B cell (primary cell): ENCODE data around the gene KCNH8. TPM values are rescaled to one million over a fixed set of nuclear protein-coding genes. Genes with fewer than 3 reads are reported as not detected.

Source experiments
- ATAC-seq: fragments of 200-7000 bp; cut with Tn5 transposase; one replicate; pipeline ENCODE4 v1.10.0; 2021; ENCODE audit warnings: low read depth, mild to moderate bottlenecking, moderate number of reproducible peaks, moderate library complexity
- CTCF ChIA-PET: fragments of 350-600 bp; sonication (Branson Sonifier 250); formaldehyde crosslinking; loops from one replicate; lab custom pipeline; 2021; ENCODE audit warnings: antibody characterized with exemption, inconsistent platforms; lab: Charles Lee
- POLR2A ChIA-PET: fragments of 350-600 bp; sonication (Branson Sonifier 250); formaldehyde crosslinking; loops from one replicate; lab custom pipeline; 2021; ENCODE audit warnings: antibody characterized with exemption; lab: Charles Lee
- DNase-seq: peaks from one replicate; pipeline ENCODE4 v3.0.0; 2013
- H2AFZ ChIP-seq: 2 replicates; pipeline ENCODE4 v1.6.1; 2012; ENCODE audit warnings: mild to moderate bottlenecking, low read depth, low read length; ENCODE audit not compliant: insufficient read depth, poor library complexity, severe bottlenecking
- H3K27ac ChIP-seq, 2 donors: 1 replicate in 1 of 2; 2 replicates in 1 of 2; pipeline ENCODE4 v1.5.1; 2012 to 2013; ENCODE audit warnings: low read length in 2 of 2, mild to moderate bottlenecking in 2 of 2, moderate library complexity in 1 of 2
- H3K27me3 ChIP-seq, 4 experiments: fragments of 200-600 bp in 1 of 4; sonication (generic) in 1 of 4; replicated peaks in 1 of 4; 1 replicate in 2 of 4; 2 replicates in 2 of 4; pipeline versions ENCODE4 v1.6.1 to v1.7.0; 2013 to 2016; ENCODE audit warnings: low read length in 3 of 4, mild to moderate bottlenecking in 2 of 4, mixed read lengths in 1 of 4, moderate library complexity in 1 of 4; ENCODE audit not compliant: insufficient read depth in 4 of 4, control insufficient read depth in 3 of 4; ENCODE audit errors: control extremely low read depth in 1 of 4
- H3K36me3 ChIP-seq, 2 experiments: replicated peaks in 1 of 2; 1 replicate in 1 of 2; 2 replicates in 1 of 2; pipeline versions ENCODE4 v1.6.1 to v1.7.1; 2013; ENCODE audit warnings: low read length in 1 of 2; ENCODE audit not compliant: insufficient read depth in 2 of 2, control insufficient read depth in 1 of 2; ENCODE audit errors: control extremely low read depth in 1 of 2, extremely low read depth in 1 of 2
- H3K4me1 ChIP-seq, 2 donors: fragments of 200-600 bp in 1 of 2; sonication (generic) in 1 of 2; 1 replicate in 1 of 2; 2 replicates in 1 of 2; pipeline versions ENCODE4 v1.5.1 to v1.6.1; 2013 to 2017; ENCODE audit warnings: low read length in 2 of 2; ENCODE audit not compliant: control insufficient read depth in 2 of 2, insufficient read depth in 2 of 2
- H3K4me2 ChIP-seq: replicated peaks from 2 replicates; pipeline ENCODE3; 2012; ENCODE audit warnings: mild to moderate bottlenecking, low read depth, low read length; ENCODE audit not compliant: poor library complexity, severe bottlenecking
- H3K4me3 ChIP-seq, 5 experiments: fragments of 200-600 bp in 1 of 5; sonication (generic) in 1 of 5; 1 replicate in 3 of 5; 2 replicates in 2 of 5; pipeline versions ENCODE4 v1.5.1 to v1.7.0; 2011 to 2016; ENCODE audit warnings: low read length in 4 of 5, mild to moderate bottlenecking in 4 of 5, low read depth in 2 of 5, control low read depth in 1 of 5, moderate library complexity in 1 of 5; ENCODE audit not compliant: insufficient read depth in 1 of 5; ENCODE audit errors: control extremely low read depth in 1 of 5, extremely low read depth in 1 of 5
- H3K79me2 ChIP-seq: fragments of 200-600 bp; sonication (generic); one replicate; pipeline ENCODE4 v1.6.0; 2016; ENCODE audit warnings: low read length; ENCODE audit not compliant: control insufficient read depth, insufficient read depth
- H3K9ac ChIP-seq: fragments of 200-600 bp; sonication (generic); 2 replicates; pipeline ENCODE4 v1.6.1; 2017; ENCODE audit warnings: mild to moderate bottlenecking, low read length, moderate library complexity
- H3K9me3 ChIP-seq, 3 donors: one replicate each; pipeline versions ENCODE4 v1.6.1 to v1.7.1; 2013; ENCODE audit warnings: low read length in 2 of 3; ENCODE audit not compliant: control insufficient read depth in 2 of 3, insufficient read depth in 1 of 3; ENCODE audit errors: control extremely low read depth in 1 of 3
- H4K20me1 ChIP-seq: 2 replicates; pipeline ENCODE4 v1.6.0; 2012; ENCODE audit warnings: mild to moderate bottlenecking, low read length; ENCODE audit not compliant: insufficient read depth, control insufficient read depth, poor library complexity, severe bottlenecking
- H3K27ac Mint-ChIP-seq: one replicate; pipeline ENCODE4 v1.8.0; 2021; ENCODE audit warnings: mixed read lengths
- H3K27me3 Mint-ChIP-seq: one replicate; pipeline ENCODE4 v1.8.0; 2021; ENCODE audit warnings: mixed read lengths
- H3K4me1 Mint-ChIP-seq: one replicate; pipeline ENCODE4 v1.8.0; 2021; ENCODE audit warnings: mixed read lengths
- H3K4me3 Mint-ChIP-seq: one replicate; pipeline ENCODE4 v1.8.0; 2021; ENCODE audit warnings: mixed read lengths
- H3K9me3 Mint-ChIP-seq: one replicate; pipeline ENCODE4 v1.8.0; 2022; ENCODE audit warnings: mixed read lengths; ENCODE audit not compliant: insufficient read depth
- EZH2 ChIP-seq: IDR thresholded peaks from 2 replicates; pipeline ENCODE4 v1.6.1; 2012; ENCODE audit warnings: borderline replicate concordance, low read depth, mild to moderate bottlenecking, moderate library complexity, low read length; ENCODE audit not compliant: insufficient read depth, poor library complexity, severe bottlenecking
- WGBS: methylation state at CpG from one replicate; pipeline ENCODE4 v1.1.5; 2013; ENCODE audit warnings: missing lambda C conversion rate; ENCODE audit not compliant: insufficient coverage; 5-methylcytosine and 5-hydroxymethylcytosine counted together
- intact Hi-C: fragments of 100-400 bp; cut with micrococcal nuclease; formaldehyde crosslinking; loops from one replicate; pipeline ENCODE4 v1.10.0; 2022
- polyA plus RNA-seq: library from polyadenylated mRNA; depleted of rRNA; stranded (reverse); fragments of >200 nt; gene quantifications from 2 replicates; pipeline ENCODE4 v1.2.3, GENCODE V29; 2012
- total RNA-seq, 2 donors: library from RNA; stranded (reverse); fragments of 120-200 nt in 1 of 2; gene quantifications; 1 replicate in 1 of 2; 2 replicates in 1 of 2; pipeline versions ENCODE4 v1.2.3 to v1.2.4, GENCODE V29; 2013 to 2022
- TF ChIP-seq, protein P1 (sequence below): fragments of 200-600 bp; IDR thresholded peaks from one replicate; pipeline ENCODE4 v1.8.0; 2022; ENCODE audit warnings: antibody characterized with exemption, mild to moderate bottlenecking

Gene KCNH8
- total and polyA plus RNA-seq, 2 donors (not counting 1 experiment from before 2014, with no cell fraction given), result 4.0 to 12.7 TPM

DNA sequence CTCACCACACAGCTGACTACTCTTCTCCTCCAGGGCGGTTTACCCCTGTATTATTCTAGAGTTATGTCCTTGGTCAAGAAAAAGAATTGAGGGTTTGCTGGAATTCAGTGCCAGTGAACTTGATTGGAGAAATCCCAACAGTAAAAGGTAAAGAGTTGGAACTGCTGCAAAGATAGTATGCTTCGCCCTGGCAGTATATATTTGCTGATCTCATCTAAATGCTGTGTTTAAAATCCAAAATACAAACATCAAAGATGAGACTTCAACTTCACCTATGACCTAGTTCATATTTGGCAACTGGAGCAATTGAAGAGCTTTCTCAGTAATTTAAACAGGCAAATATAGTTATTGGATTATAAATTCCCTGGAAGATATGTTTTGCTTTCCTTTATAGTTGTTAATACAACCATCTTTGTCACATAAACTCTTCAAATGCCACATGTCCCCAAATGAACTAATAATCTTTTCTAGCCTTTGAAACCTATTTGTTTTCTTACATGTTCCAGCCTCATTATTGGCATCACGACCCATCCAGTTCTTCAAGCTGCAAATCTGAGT lies 6.5 kb downstream of the KCNH8 start:
- peaks cover 9% of the 10 kb centered on the region for H3K27me3 Mint-ChIP-seq
- WGBS, result 75% methylated on average over 1 of the region's 3 CpGs
- POLR2A ChIA-PET, result no interaction called here
- H3K9ac ChIP-seq, result no peak overlapping the region
- no peaks in the 10 kb centered on the region for H3K9me3 ChIP-seq
- CTCF ChIA-PET, result no interaction called here
- H3K27ac Mint-ChIP-seq, result no peak overlapping the region
- no peaks in the 10 kb centered on the region for H3K9me3 Mint-ChIP-seq
- ATAC-seq (no peak), DNase-seq (no peak)
- H3K4me3 Mint-ChIP-seq, result no peak overlapping the region
- H3K4me1 ChIP-seq, result no peaks in the 10 kb centered on the region
- no peaks in the 10 kb centered on the region for H4K20me1 ChIP-seq
- intact Hi-C loops, result no loop called here
- no peaks in the 10 kb centered on the region for H3K27me3 ChIP-seq
- no peak overlapping the region for H2AFZ ChIP-seq
- H3K36me3 ChIP-seq, result no peaks in the 10 kb centered on the region
- H3K4me2 ChIP-seq, result no peak overlapping the region
- no peak for TF ChIP-seq EZH2
- TF ChIP-seq, protein P1, sequence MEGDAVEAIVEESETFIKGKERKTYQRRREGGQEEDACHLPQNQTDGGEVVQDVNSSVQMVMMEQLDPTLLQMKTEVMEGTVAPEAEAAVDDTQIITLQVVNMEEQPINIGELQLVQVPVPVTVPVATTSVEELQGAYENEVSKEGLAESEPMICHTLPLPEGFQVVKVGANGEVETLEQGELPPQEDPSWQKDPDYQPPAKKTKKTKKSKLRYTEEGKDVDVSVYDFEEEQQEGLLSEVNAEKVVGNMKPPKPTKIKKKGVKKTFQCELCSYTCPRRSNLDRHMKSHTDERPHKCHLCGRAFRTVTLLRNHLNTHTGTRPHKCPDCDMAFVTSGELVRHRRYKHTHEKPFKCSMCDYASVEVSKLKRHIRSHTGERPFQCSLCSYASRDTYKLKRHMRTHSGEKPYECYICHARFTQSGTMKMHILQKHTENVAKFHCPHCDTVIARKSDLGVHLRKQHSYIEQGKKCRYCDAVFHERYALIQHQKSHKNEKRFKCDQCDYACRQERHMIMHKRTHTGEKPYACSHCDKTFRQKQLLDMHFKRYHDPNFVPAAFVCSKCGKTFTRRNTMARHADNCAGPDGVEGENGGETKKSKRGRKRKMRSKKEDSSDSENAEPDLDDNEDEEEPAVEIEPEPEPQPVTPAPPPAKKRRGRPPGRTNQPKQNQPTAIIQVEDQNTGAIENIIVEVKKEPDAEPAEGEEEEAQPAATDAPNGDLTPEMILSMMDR, result no peak
- no peak overlapping the region for H3K27ac ChIP-seq
- H3K4me1 Mint-ChIP-seq, result no peaks in the 10 kb centered on the region
- no peaks in the 10 kb centered on the region for H3K79me2 ChIP-seq
- no peak overlapping the region for H3K4me3 ChIP-seq

DNA sequence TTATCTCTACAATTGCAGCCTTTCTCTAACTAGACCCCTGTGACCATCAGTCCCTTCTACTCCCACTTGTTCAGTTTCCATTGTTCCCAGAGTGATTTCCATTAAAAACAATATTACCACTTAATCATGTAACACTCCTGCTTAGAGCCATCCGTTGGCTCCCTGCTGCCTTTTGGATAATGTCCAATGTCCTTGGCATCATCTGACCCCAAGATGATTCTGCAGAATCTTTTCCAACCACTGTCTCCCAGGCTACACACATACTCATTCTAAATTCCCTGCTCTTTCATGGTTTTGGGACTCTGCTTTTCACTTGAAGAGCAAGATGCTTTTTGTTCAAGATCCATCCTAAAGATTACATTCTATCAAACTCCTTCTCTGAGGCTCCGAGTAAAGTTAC lies 7.1 kb downstream of the KCNH8 start:
- Histone ChIP-seq H3K9ac (no peak overlapping the region), H3K4me2 (no peak overlapping the region), H3K27me3 (no peaks in the 10 kb centered on the region), H3K4me3 (no peak overlapping the region), H3K4me1 (no peaks in the 10 kb centered on the region), H3K27ac (no peak overlapping the region), H3K9me3 (no peaks in the 10 kb centered on the region), H4K20me1 (no peaks in the 10 kb centered on the region), H3K79me2 (no peaks in the 10 kb centered on the region), H3K36me3 (no peaks in the 10 kb centered on the region), H2AFZ (no peak overlapping the region)
- no peak for DNase-seq
- ChIA-PET POLR2A (no interaction called here), CTCF (no interaction called here)
- Mint-ChIP-seq H3K9me3 (no peaks in the 10 kb centered on the region), H3K27ac (no peak overlapping the region), H3K4me3 (no peak overlapping the region), H3K27me3 (peaks cover 9% of the 10 kb centered on the region), H3K4me1 (no peaks in the 10 kb centered on the region)
- intact Hi-C loops, result no loop called here
- TF ChIP-seq EZH2, result no peak
- TF ChIP-seq, protein P1, result no peak
- WGBS, result 91% methylated on average over 1 of the region's 2 CpGs
- ATAC-seq, result no peak
